ENCODE data around the gene SLC45A2.

GRCh38 chr5:33936381-33937016 lies 48.0 kb downstream of the SLC45A2 start, which contains the start of gene RXFP3:
- TF ChIP-seq CTCF (IDR thresholded peaks at IDR 0.05 in 8 of 11, conservative IDR thresholded peaks at IDR 0.05 in 3 of 11) (no peak), POLR2A (IDR thresholded peaks at IDR 0.05) (no peak)
